NB4 (cell line): ENCODE results near the gene GMDS.

ENCODE experiments used
- DNase-seq: peaks from one replicate; pipeline ENCODE4 v3.0.0; 2010; ENCODE audit warnings: low read depth
- H3K4me3 ChIP-seq: one replicate; pipeline ENCODE4 v1.5.1; 2011; ENCODE audit warnings: mild to moderate bottlenecking, low read depth, low read length, moderate library complexity
- CTCF ChIP-seq: IDR thresholded peaks from one replicate; pipeline ENCODE4 v1.5.1; 2012; ENCODE audit warnings: low read depth, low read length
- MAX ChIP-seq: IDR thresholded peaks from 2 replicates; pipeline ENCODE4 v1.6.1; 2011; ENCODE audit warnings: low read depth, low read length
- MYC ChIP-seq: IDR thresholded peaks from 2 replicates; pipeline ENCODE4 v1.6.1; 2011; ENCODE audit warnings: low read depth, low read length
- POLR2A ChIP-seq: IDR thresholded peaks from 2 replicates; pipeline ENCODE4 v1.6.1; 2011; ENCODE audit warnings: mild to moderate bottlenecking; ENCODE audit not compliant: insufficient read length; ENCODE audit errors: extremely low read depth

GMDS gene

GRCh38 chr6:1626481-1626880 lies 618.9 kb downstream of the GMDS start:
- TF ChIP-seq MAX (no peak), POLR2A (no peak), MYC (no peak), CTCF (no peak)
- DNase-seq, result no peak
- no peak overlapping the region for H3K4me3 ChIP-seq

- no peak overlapping the region for H3K4me3 ChIP-seq
- TF ChIP-seq POLR2A (no peak), MAX (no peak), MYC (no peak), CTCF (no peak)
- peak; percentile 36 for DNase-seq
Measured at GRCh38 chr6:1625794-1626435, 619.5 kb downstream of the GMDS start.

DNA sequence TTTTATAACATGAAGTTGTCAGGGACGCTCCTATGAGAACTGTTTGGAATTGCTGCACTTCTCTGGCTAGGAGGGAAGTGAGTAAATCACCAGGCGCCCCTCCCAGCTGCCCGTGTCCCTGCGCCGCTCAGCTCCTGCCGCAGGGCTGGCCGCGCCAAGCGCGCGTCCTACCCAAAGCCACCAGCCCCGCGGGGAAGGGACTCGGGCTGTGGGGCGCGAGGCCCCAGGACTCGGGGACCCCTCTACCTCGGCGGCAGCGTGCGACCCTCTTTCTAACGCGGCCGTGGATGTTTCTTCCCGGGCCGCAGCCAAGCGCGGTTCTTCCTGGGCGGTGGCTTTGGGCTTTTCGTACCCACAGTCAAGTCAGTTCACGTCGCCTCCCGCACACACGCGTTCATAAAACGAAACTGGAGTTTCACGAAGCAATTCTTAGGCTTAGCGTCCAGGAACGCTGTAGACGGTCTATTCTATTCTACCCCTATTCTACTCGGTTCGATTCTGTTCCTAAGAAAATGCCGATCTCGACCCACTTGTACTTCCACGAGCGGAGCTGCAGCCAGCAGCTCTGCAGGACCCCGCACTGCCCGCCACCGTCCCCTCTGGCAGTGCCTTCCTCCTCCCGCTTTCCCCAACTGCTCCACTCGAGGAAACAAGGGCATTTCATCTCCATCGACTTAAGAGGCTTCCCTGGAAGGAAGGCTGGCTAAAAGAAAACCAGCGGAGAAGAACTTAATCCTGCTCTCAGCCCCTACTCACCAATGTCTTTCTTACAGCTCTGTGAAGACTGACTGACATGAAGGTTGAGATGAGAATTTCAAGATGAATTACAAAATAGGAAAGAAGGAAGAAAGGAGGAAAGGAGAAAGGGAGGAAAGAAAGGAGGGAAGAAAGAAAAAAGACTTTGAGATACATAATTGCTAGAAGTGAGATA lies 620.3 kb downstream of the GMDS start:
- peak overlapping the region; percentile 34 for H3K4me3 ChIP-seq
- DNase-seq, result peak; percentile 43
- TF ChIP-seq MYC, result no peak
- TF ChIP-seq MAX, result no peak
- no peak for TF ChIP-seq POLR2A
- TF ChIP-seq CTCF, result no peak

- TF ChIP-seq MAX, result no peak
- TF ChIP-seq MYC, result no peak
- TF ChIP-seq POLR2A, result no peak
- no peak for TF ChIP-seq CTCF
- peak overlapping the region; percentile 34 for H3K4me3 ChIP-seq
- no peak for DNase-seq
Measured at GRCh38 chr6:1624058-1624850, 621.2 kb downstream of the GMDS start.

DNA sequence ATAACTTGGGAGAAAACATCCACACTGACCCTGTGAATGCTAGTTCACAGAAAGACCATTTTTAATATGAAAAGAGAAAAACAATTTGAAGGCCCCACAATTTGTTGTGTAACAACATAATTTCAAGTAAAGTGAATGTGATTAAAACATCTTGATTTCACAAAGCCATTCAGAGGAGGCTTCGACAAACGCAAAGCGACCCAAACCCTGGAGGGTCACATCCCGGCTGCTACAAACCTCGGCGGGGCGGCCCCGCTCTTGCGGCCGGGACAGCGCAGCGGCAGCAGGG lies 621.7 kb downstream of the GMDS start:
- TF ChIP-seq CTCF, result no peak
- no peak for TF ChIP-seq MYC
- TF ChIP-seq POLR2A, result no peak
- no peak for TF ChIP-seq MAX
- H3K4me3 ChIP-seq, result no peak overlapping the region
- no peak for DNase-seq
